Osteocyte (in vitro differentiated cells): ENCODE data around the gene TNPO3. TPM values are rescaled to one million over a fixed set of nuclear protein-coding genes. Genes with fewer than 3 reads are reported as not detected.

Experiments used
- DNase-seq: peaks from one replicate; pipeline ENCODE4 v3.0.0; 2021; ENCODE audit warnings: mixed read lengths; ENCODE audit not compliant: unreplicated experiment; ENCODE audit errors: extremely low spot score
- H3K27ac Mint-ChIP-seq: one replicate; pipeline ENCODE4 v1.8.0; 2021; ENCODE audit warnings: mild to moderate bottlenecking, mixed read lengths; ENCODE audit not compliant: unreplicated experiment
- H3K27me3 Mint-ChIP-seq: one replicate; pipeline ENCODE4 v1.8.0; 2021; ENCODE audit warnings: mixed read lengths; ENCODE audit not compliant: unreplicated experiment
- H3K36me3 Mint-ChIP-seq: one replicate; pipeline ENCODE4 v1.8.0; 2021; ENCODE audit warnings: mixed read lengths; ENCODE audit not compliant: unreplicated experiment
- H3K4me1 Mint-ChIP-seq: one replicate; pipeline ENCODE4 v1.8.0; 2021; ENCODE audit warnings: mixed read lengths; ENCODE audit not compliant: unreplicated experiment
- H3K4me3 Mint-ChIP-seq: one replicate; pipeline ENCODE4 v1.8.0; 2021; ENCODE audit warnings: mild to moderate bottlenecking, moderate library complexity, mixed read lengths; ENCODE audit not compliant: unreplicated experiment
- H3K9me3 Mint-ChIP-seq: one replicate; pipeline ENCODE4 v1.8.0; 2021; ENCODE audit warnings: mixed read lengths; ENCODE audit not compliant: unreplicated experiment
- total RNA-seq: library from RNA; stranded (reverse); gene quantifications from 2 replicates; pipeline ENCODE4 v1.2.1, GENCODE V29; 2021
- TF ChIP-seq, protein P1 (sequence below): fragments of 200-600 bp; sonication (generic); IDR thresholded peaks from 2 replicates; pipeline ENCODE4 v1.5.0; 2021; ENCODE audit warnings: antibody characterized with exemption, mild to moderate bottlenecking, moderate library complexity

The TNPO3 gene
- total RNA-seq, 1 donor from 2014 or later, result 46.0 TPM

DNA sequence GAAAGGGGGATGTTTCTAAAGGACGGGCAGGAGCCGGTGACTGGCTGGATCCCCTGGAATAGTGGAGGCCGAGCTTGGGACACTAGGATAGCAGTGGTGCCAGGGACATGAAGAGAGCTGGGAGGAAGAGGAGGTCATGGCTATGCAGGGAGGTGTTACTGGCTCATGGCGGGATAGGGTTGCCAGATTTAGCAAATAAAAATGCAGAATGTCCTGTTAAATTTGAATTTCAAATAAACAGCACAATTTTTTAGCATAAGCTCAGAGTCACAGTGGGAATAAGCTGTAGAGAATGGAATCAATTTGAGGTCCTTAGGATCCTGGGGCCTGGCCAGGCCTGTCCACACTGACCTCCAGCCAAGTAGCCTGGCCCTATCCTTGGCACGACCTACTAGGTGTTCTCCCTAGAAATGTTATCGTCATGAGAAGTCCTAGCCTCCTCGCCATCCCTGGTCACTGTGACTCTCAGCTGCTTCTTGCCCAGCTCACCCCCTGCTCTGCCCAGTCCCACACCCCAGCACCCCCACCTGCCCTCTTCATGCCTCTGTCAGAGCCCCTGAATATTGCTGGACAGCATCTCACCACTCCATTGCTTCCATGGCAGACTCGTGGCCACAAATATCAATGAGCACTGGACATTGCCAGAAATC lies 136.8 kb downstream of the TNPO3 start:
- no peak overlapping the region for H3K4me3 Mint-ChIP-seq
- H3K27ac Mint-ChIP-seq, result no peak overlapping the region
- no peaks in the 10 kb centered on the region for H3K9me3 Mint-ChIP-seq
- peaks cover 1% of the 10 kb centered on the region for H3K4me1 Mint-ChIP-seq
- DNase-seq, result no peak
- H3K36me3 Mint-ChIP-seq, result no peaks in the 10 kb centered on the region
- peaks cover 55% of the 10 kb centered on the region for H3K27me3 Mint-ChIP-seq
- TF ChIP-seq, protein P1, sequence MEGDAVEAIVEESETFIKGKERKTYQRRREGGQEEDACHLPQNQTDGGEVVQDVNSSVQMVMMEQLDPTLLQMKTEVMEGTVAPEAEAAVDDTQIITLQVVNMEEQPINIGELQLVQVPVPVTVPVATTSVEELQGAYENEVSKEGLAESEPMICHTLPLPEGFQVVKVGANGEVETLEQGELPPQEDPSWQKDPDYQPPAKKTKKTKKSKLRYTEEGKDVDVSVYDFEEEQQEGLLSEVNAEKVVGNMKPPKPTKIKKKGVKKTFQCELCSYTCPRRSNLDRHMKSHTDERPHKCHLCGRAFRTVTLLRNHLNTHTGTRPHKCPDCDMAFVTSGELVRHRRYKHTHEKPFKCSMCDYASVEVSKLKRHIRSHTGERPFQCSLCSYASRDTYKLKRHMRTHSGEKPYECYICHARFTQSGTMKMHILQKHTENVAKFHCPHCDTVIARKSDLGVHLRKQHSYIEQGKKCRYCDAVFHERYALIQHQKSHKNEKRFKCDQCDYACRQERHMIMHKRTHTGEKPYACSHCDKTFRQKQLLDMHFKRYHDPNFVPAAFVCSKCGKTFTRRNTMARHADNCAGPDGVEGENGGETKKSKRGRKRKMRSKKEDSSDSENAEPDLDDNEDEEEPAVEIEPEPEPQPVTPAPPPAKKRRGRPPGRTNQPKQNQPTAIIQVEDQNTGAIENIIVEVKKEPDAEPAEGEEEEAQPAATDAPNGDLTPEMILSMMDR, result no peak

DNA sequence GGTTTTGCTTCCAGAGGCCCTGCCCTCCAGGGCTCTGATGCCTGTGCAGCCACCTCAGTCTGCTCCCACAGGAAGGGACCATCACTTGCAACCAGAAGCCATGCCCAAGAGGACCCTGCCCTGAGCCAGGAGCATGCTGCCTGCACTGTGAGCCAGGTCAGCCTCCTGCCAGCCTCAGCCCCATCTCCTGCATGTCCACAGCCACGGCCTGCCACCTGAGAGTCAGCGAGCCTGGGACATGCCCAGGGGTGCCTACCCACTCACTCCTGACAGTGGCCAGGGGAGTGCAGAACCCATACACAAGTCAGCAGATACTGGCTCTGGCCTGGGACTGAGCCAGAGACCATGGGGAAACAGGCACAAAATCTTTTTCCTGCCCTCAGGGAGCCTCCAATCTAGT lies 137.8 kb downstream of the TNPO3 start:
- no peaks in the 10 kb centered on the region for H3K9me3 Mint-ChIP-seq
- no peak for DNase-seq
- no peak overlapping the region for H3K4me3 Mint-ChIP-seq
- TF ChIP-seq, protein P1, result no peak
- H3K27ac Mint-ChIP-seq, result no peak overlapping the region
- peaks cover 1% of the 10 kb centered on the region for H3K4me1 Mint-ChIP-seq
- H3K27me3 Mint-ChIP-seq, result peaks cover 49% of the 10 kb centered on the region
- no peaks in the 10 kb centered on the region for H3K36me3 Mint-ChIP-seq

DNA sequence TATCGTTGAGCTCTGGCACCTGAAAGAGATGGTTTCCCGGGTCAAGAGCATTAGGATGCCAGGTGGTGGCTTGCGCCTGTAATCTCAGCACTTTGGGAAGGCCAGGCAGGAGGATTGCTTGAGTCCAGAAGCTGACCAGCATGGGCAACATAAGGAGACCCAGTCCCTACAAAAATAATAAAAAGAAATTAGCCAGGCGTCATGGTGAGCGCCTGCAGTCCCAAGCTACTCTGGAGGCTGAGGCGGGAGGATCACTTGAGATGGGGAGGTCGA lies 138.3 kb downstream of the TNPO3 start:
- Mint-ChIP-seq H3K36me3 (no peaks in the 10 kb centered on the region), H3K27ac (no peak overlapping the region), H3K4me1 (peaks cover 1% of the 10 kb centered on the region), H3K4me3 (no peak overlapping the region), H3K27me3 (peaks cover 48% of the 10 kb centered on the region), H3K9me3 (no peaks in the 10 kb centered on the region)
- TF ChIP-seq, protein P1, result no peak
- DNase-seq, result no peak

DNA sequence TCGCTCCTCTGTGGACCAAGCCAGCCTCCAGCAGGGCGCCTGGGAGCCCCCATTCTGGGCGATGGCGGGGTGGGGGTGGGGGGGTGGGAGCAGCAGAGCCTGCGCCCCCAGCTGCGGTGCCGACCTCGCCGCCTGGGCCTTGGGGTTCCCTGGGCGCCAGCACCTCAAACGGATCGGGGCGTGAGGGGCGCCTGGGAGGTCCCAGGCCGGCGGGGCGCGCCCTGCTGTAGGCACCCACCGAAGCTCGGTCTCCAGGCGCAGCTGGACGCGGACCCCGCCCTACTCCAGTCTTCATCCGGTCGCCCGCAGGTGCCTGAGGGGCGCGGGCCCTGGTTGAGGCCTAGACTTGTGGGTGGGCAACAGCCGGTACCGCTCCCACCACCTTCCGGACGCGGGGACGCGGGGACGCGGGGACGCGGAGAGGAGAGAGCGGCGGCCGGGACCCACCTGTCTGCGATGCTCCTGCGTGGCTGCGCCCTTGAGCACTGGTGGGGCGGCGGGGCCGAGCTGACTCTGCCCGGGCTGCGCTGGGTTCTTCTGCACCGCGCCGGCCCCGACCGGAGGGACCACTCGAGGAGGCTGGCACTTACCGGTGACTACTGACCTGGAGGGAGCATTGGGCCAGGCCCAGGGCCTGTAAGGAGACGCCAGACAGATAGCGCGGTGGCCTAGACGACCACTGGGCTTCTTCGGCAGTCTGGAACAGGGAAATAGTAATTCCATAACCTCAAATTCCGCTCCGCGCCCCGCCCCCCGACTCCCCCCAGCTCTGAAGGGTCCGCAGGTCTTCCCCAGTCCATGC lies 138.9 kb downstream of the TNPO3 start:
- TF ChIP-seq, protein P1, result no peak

DNA sequence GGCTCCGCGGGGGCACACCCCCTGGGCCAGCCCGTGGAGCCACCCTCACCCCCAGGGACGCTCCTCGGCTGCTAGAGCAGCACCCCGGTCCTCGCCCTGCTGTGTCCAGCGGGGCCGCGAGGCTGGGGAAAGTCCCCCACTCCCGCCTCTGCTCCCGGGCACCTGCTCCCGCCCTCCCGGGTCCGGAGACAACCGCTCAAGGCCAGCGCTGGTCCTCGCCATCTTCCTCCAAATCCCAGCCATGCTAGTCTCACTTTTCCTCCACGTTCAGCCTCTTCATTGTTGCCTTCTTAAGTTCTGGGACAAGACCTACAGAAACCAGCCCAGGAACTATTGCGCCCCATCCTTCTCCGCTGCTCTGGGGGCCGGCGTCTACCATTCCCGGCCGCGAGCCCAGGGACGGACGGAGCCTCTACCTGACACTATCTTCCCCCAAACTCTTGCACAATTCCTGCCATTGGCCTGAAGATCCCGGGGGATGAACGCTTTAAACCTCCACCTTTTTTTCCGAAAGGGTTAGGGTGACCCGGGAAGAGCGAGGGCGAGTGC lies 139.6 kb downstream of the TNPO3 start:
- TF ChIP-seq, protein P1, result no peak
- H3K4me3 Mint-ChIP-seq, result no peak overlapping the region
- peaks cover 6% of the 10 kb centered on the region for H3K4me1 Mint-ChIP-seq
- H3K27ac Mint-ChIP-seq, result no peak overlapping the region
- H3K27me3 Mint-ChIP-seq, result peaks cover 45% of the 10 kb centered on the region
- no peaks in the 10 kb centered on the region for H3K36me3 Mint-ChIP-seq
- no peaks in the 10 kb centered on the region for H3K9me3 Mint-ChIP-seq
- DNase-seq, result no peak

More for the DNA sequence above, 138.9 kb downstream of the TNPO3 start:
- Mint-ChIP-seq H3K4me1 (peaks cover 4% of the 10 kb centered on the region), H3K27me3 (peaks cover 48% of the 10 kb centered on the region), H3K4me3 (no peak overlapping the region), H3K9me3 (no peaks in the 10 kb centered on the region), H3K36me3 (no peaks in the 10 kb centered on the region), H3K27ac (no peak overlapping the region)
- DNase-seq, result no peak
